Measurements from ENCODE around the gene SMC1A.
"Not testable (repeated sequence)": the region's sequence is repeated elsewhere in the genome, so short reads cannot be mapped to it uniquely, and the experiment has no call there.

Gene SMC1A

DNA sequence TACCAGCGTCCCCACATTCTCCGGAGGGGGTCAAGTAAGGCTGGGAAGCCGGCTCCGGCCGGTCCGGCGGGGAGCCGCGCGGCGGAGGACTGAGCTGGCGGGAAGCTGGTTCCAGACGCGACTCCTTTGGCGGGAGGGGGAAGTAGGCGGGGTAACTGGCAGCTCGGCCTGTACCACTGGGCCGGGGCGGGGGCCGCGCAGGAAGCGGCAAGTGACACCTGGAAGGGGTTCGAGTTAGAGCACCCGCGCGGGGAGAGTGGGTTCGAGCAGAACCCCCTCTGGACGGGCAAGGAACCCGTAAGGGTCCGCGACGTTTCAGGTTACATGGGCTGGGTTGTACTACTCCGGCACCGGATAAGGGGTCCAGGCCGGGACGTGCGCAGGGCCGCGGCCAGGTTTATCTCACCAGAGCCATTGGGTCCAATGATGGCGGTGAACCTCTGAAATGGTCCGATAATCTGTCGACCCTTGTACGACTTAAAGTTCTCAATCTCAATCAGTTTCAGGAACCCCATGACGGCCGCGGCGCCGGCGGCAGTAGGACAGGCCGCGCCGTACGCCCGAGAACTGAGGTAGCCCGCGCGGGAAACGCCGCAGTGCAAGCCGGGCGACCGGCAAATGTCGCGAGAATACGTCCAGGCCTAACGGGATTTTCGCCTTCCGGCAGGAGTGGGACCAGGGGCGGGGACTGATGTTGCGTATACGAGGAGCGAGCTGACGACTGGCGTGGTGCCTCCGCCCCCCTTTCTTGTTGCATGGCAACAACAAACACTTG is at the start of gene SMC1A:
Gene SMC1A (minus strand): TSS at position 569 of the 775 bp plus-strand sequence. CDS start 54 bp downstream, at position 515.
- peak; percentile 94 for DNase-seq (ENCODE audit: low spot score)

DNA sequence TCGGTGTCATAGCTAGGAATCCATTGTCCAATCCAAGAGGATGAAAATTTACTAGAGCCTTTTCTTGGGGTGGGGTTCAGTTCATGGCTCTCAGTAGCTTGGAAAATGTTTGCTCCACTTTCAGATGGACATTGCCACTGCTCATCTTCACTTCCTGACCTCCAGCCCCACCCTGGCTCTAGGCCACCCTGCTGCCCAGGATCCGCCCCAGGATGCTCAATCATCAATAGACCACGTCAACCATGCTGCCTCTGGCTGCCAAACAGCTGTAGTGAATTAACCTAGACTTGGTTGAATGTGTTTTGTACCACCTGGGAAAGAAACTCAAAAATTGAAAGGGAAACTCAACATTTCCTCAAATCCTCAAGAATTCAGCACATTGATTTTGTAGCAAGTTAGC is 48.9 kb upstream of the SMC1A start:
- peak; percentile 12 for DNase-seq (ENCODE audit: low spot score)

- not testable (repeated sequence) for DNase-seq (ENCODE audit: low spot score)
Observed at GRCh38 chrX:53468659-53469058, 46.2 kb upstream of the SMC1A start.

DNA sequence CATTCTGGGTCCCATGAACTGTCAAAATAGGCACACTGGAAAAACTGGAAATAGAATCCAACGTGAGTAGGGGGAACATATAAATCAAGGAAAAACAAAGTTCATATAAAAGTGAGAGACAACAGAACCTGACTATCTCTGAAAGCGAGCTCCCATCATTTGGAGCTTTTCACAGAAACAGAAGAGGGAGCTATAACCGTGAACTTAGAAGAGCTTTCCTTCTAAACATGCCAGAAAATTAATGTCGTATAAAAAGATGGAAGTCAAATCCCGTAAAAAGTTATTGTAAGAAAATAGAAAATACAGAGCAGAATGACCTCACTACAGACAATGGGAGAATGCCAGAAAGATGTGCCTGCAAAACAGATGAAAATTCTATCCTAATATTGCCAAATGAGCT is 35.6 kb upstream of the SMC1A start:
- DNase-seq (ENCODE audit: low spot score): no peak

- peak; percentile 14 for DNase-seq (ENCODE audit: low spot score)
Observed at GRCh38 chrX:53456254-53456653, 33.8 kb upstream of the SMC1A start.

DNA sequence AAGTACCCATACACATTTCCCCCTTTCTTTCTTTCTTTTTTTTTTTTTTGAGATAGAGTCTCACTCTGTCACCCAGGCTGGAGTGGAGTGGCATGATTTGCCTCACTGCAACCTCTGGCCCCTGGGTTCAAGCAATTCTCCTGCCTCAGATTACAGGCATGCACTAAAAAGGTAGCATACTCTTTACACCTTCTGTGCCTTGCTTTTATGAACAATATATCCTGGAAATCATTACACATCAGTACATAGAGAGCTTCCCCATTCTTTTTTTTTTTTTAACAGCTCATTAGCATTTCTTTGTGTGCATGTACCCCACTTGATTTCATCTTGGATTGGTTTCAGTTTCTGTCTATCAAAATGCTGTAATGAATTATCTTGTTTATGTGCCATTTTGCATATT is 30.4 kb upstream of the SMC1A start:
- no peak for DNase-seq (ENCODE audit: low spot score)

DNA sequence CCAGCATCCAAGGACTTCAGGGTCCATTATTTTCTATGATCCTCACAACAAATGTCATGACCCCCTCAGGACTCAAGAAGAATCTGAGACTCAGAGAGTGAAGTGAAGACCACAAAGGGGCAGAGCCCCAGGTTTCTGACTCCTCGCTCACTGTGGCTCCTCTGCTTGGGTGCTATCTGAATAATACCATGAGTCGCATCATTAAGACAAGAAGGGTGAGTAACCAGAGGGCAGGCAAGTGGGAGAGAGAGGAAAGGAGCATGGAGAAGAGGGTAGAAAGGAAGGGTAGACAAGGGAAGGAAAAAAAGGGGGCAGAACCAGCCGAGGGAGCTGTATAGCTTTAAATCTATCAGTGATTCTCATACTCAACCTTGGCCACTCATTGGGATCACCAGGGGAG is 27.2 kb upstream of the SMC1A start:
- no peak for DNase-seq (ENCODE audit: low spot score)

GRCh38 chrX:53447441-53447840 is 25.0 kb upstream of the SMC1A start:
- no peak for DNase-seq (ENCODE audit: low spot score)

GRCh38 chrX:53445977-53446376 is 23.5 kb upstream of the SMC1A start:
- peak; percentile 28 for DNase-seq (ENCODE audit: low spot score)

GRCh38 chrX:53442322-53442631 is 19.8 kb upstream of the SMC1A start:
- DNase-seq (ENCODE audit: low spot score): no peak

DNA sequence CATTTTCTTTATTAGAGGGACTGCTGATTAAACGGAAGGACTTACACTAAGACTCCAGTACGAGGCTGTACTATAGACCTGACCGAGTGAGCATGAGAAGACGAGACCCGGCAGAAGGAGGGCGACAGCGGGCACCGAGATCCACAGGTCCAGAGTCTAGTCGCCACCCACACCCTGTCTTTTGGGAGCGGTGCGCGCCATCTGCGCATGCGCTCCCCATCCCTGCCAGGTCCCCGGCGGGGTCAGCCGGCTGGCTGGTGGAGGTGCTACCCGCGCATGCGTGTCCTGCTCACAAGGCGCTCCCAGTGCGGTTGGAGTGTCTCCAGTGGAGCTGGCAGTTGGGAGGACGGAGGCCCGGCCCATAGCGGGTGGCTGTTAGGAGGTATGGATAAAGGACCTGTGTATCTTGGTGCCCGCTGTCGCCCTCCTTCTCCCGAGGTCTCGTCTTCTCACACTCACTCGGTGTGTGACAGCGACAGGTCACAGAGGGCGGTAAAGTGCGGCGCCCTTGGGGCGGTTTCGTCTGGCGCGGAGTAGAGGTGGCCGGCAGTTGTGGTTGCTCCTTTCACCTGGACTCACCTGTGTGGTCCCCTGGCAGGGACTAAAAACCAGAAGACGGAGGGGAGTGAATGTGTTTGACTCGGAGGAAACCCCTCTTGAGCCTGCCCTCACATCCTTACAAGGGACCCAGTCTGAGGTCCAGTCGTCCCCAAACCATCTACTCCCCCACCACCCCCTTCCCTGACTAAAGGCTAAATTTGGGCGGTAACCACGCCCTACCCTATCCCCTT is 19.3 kb upstream of the SMC1A start:
- DNase-seq (ENCODE audit: low spot score): peak; percentile 92

GRCh38 chrX:53440621-53441517 is 18.4 kb upstream of the SMC1A start:
- DNase-seq (ENCODE audit: low spot score): peak; percentile 68

- DNase-seq (ENCODE audit: low spot score): no peak
Observed at GRCh38 chrX:53440101-53440500, 17.6 kb upstream of the SMC1A start.

- no peak for DNase-seq (ENCODE audit: low spot score)
Observed at GRCh38 chrX:53438832-53439230, 16.4 kb upstream of the SMC1A start.

DNA sequence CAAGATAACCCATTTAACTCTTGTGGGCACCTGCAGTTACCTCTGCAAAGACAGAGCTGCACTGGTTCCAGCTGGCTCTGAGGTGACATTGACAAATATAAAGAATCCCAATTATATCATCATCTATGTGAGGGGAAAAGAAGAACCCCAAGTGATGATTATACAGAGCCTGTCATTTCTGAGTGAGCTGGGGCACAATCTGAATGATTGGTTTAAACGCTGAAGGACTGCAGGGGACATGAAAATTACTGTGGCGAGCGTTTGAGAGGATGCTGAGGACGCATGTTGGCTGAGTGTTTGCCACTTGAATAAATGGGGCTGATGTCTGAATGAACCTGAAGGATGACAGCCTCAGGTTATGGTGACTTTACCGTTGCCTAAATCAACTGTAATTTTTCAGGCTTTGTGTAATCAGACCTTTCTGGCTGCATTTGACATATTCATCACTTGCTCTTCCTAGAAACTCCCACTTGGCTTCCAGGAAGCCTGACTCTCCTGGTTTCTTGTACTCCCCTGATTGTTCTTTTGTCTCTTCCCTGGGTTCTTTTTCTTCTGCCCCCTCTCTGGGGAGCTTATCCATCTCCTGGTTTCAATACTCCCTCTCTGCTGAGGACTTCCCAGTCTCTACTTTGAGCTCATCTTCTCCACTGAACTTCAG is 15.8 kb upstream of the SMC1A start:
- no peak for DNase-seq (ENCODE audit: low spot score)

DNA sequence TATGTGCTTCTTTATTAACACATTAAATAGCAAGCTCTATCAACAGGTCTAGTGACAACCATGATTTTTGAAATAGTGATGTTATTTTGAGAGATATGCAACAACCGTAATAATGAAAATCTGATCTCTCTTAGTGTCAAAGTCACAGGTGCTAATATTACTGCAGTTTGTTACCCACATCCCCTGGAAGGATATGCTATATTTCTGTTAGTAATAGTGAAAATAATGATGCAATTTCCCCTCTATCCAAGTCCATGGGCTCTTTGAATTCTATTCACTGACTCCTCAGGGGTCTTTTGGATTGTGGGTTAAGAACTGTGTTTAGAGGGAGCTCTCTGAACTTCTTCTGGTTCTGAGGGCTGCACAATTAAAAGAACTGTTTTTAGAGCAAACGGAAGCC is 14.8 kb upstream of the SMC1A start:
- DNase-seq (ENCODE audit: low spot score): no peak

DNA sequence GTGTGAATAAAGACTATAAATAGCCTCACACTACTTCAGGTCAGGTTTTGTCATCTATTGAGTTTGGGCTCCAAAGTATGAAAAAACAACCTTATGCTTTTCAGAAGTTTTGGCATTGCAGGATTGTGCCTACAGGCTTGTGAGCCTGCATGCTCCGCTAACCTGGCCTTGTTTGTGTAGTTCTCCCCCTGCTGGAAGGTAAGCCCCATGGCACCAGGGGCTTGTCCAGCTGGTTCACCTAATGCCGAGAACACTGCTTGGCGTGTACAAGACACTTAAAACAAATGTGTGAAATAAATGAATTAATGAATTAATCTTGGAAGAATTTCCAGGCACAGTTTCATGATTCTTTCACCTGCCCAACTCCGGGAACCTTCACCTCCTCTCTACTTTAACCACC is 13.5 kb upstream of the SMC1A start:
- peak; percentile 56 for DNase-seq (ENCODE audit: low spot score)

DNA sequence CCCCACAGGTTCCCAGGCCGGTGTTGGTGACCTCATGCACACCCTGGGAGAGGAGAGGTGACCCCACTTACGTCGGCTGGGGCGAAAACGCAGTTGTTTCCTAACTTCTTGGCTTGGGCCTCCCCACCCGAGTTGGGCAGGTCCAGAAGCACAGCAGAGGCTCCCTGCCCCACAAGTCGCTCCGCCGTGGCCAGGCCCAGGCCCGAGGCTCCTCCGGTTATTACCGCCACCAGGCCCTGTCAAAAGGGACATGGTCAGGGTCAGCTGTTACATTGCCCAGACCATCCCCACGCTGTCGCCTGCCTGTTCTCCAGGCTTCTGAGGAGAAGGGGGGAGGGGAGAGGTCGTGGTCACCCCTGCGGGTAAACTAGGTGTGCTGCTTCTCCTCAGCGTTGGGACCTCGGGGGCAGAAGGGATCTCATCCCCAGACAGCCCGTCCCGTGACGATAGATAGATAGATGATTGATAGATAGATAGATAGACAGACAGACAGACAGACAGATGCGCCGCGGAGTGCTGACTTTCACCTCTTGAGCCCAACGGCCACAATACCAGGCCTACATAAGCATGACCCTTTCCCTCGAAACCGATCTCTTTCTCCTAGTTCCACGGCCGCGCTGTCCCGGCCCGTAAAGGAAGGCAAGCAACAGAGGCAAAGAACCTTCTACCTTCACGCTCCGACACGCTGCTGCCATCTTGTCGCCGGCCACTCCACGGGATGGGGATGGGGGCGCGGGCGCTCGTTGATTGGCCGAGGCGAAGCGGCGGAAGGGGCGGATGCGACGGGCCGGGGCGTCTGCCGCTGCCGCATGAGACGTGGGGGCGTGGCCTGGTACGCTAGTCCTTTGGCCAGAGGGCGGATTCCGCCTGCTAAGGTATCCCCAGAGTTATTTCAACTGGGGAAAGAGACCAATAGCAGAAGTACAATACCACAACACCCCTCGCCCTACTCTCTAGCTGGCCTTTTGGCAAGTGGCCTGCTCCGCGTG is 11.5 kb upstream of the SMC1A start, which contains the start of gene HSD17B10:
Gene HSD17B10 (minus strand): TSS at position 720 of the 989 bp plus-strand sequence. CDS start 25 bp downstream, at position 695.
- peak; percentile 91 for DNase-seq (ENCODE audit: low spot score)

DNA sequence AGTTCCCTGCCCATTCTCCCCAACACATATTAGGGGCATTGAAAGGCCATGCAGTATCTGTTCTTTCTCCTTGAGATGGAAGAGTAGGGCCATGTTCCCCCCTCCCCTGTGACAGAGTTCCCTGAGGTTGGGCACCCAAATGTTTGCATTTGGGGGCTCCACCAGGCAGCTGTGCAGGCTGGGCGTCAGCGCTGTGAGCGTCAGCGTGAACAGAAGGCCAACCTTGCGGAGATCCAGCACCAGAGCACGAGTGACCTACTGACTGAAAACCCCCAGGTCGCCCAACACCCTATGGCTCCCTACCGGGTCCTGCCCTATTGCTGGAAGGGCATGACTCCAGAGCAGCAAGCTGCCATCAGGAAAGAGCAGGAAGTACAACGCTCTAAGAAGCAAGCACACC is 7.8 kb upstream of the SMC1A start:
- no peak for DNase-seq (ENCODE audit: low spot score)

DNA sequence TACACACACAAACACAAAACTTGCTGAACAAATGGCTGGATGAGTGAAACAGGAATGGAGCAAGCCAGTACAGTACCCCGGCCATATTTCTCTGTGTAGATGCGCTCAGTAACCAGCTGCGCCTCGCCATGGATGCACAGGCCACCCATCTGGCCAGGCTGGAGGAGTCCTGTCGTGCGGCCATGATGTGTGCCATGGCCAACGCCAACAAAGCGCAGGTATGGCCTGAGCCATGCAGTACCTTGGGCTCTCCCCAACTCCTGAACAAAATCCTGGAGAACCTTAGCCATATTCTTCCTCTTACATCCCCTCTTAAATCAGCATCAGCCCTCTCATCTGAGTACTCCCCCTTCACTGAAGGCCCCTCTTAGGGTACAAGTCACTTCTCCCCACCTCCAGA is 7.3 kb upstream of the SMC1A start:
- no peak for DNase-seq (ENCODE audit: low spot score)

All from AG20443 (cell line).